ENCODE results near the gene VIPR2.

The VIPR2 gene

DNA sequence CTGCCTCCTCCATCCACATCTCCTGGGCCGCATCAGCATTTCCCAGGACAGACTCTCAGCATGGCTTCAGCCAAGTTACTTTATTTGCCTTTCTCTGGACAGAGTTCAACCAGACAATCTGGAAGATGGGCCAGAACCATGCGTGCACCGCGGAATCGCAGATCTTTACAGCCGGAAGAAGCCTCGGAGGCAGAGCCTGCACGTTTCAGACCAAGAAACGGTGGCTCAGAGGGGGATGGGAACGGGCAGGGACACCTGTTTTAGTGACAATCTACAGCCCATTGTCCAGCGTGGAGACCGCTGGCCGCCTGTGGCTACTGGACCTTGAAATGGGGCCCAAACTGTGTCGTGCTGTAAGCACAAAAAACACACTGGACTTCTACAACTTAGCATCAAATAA is 3.5 kb downstream of the VIPR2 start:
- TF ChIP-seq, protein P1, sequence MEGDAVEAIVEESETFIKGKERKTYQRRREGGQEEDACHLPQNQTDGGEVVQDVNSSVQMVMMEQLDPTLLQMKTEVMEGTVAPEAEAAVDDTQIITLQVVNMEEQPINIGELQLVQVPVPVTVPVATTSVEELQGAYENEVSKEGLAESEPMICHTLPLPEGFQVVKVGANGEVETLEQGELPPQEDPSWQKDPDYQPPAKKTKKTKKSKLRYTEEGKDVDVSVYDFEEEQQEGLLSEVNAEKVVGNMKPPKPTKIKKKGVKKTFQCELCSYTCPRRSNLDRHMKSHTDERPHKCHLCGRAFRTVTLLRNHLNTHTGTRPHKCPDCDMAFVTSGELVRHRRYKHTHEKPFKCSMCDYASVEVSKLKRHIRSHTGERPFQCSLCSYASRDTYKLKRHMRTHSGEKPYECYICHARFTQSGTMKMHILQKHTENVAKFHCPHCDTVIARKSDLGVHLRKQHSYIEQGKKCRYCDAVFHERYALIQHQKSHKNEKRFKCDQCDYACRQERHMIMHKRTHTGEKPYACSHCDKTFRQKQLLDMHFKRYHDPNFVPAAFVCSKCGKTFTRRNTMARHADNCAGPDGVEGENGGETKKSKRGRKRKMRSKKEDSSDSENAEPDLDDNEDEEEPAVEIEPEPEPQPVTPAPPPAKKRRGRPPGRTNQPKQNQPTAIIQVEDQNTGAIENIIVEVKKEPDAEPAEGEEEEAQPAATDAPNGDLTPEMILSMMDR (IDR thresholded peaks at IDR 0.05; ENCODE audit: control insufficient read depth, extremely low read depth, insufficient read depth) = no peak
- H3K4me3 ChIP-seq (ENCODE audit: low read depth, low read length) = no peak overlapping the region

DNA sequence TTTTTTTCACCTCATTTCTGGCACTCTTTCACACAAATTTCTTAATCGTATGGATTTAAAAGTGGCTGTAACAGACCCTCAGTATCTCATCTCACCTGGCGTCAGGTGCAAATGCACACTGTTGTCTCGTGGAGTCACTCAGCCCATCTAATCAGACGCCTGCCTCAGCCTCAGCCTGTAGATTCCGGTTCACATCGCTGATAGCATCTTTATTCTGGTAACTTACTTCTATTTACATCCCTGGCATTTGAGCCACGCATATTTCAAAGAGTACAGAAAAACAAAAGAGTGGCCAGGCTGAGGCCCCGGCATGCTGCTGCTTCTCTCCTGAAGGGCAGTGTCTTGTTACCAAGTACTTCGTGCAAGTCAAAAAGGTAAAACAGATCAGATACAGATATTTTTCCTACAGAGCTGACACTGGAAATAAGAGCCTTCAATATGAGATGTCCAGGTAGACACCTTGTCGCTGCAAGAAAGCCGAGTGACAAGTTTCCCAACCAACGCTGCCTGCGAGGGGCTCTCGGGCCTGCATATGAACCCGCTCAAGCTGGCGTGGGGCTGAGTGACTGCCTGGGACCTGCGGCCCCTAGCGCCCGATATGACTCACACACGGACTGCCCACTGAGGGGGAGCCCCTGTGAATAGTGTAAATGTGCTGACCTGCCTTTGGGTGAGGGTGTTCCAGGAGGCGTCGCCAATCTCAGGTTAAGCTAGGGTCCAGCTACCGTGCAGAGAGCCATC is 4.3 kb downstream of the VIPR2 start:
- TF ChIP-seq, protein P1 (IDR thresholded peaks at IDR 0.05; ENCODE audit: control insufficient read depth, extremely low read depth, insufficient read depth) = peak; percentile 4; the same call in 1 of the 2 replicates

More for the DNA sequence above, 3.5 kb downstream of the VIPR2 start:
- peak; percentile 82 for DNase-seq (ENCODE audit: low read depth)

DNA sequence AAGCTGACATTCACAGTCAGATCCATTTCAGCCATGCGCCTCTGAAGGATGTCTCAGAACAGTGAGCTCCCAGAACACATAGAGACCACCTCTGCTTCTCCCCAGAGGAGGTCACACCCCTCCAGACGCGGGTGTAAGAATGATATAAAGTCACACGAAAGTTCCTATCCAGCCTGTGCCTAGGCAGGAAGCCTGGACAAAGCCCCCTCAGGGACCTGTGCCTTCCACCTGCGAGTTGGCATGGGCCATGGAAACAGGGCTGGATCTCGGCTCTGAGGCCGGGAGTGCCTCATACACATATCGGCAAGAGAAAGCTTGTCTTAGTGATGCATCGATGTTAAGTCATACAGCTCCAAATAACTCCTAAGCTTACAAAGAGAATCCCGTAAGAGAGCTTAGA is 5.0 kb downstream of the VIPR2 start:
- DNase-seq (ENCODE audit: low read depth) = no peak
- H3K4me3 ChIP-seq (ENCODE audit: low read depth, low read length) = no peak overlapping the region

More for the DNA sequence above, 4.3 kb downstream of the VIPR2 start:
- H3K4me3 ChIP-seq (ENCODE audit: low read depth, low read length) = no peak overlapping the region
- DNase-seq (ENCODE audit: low read depth) = peak; percentile 70

DNA sequence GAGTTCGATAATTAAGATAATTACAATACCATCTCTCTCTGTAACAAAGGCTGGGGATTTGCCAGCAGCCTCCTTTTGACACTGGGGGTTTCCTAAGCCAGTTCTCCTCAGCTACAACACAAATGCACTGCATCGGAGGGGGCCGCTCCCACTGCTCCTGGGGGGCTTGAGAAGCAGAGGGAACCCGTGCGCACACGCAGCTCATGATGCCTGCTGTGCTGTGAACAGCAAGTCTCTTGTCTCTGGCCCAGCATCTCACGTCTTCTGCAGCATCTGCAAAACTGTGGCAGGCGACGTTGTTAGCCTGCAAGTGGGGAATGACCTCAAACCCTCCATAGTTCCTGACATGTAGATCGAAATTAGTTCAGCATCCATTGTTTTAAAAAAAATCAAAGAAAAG is 5.5 kb downstream of the VIPR2 start:
- TF ChIP-seq, protein P1 (IDR thresholded peaks at IDR 0.05; ENCODE audit: control insufficient read depth, extremely low read depth, insufficient read depth) = no peak
- no peak for DNase-seq (ENCODE audit: low read depth)
- H3K4me3 ChIP-seq (ENCODE audit: low read depth, low read length) = no peak overlapping the region

More for the DNA sequence above, 5.0 kb downstream of the VIPR2 start:
- TF ChIP-seq, protein P1 (IDR thresholded peaks at IDR 0.05; ENCODE audit: control insufficient read depth, extremely low read depth, insufficient read depth) = no peak

DNA sequence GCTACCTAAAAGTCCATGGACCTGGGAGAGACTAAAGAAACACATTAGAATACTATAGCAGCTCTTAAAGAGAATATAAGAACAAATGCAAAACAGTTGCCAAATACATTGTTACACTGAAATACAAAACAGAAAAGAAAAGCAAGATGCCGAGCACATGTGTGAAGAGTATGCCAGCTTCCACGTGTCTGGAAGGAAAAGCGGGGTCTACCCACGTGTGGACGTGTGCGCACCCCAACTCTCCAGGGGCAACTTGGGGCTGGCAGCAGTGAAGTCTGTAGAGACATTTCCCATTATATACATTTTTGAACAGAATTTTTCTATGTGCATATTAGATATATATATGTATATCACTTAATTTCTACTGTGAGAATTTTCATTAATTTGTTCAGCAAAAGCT is 6.2 kb downstream of the VIPR2 start:
- no peak overlapping the region for H3K4me3 ChIP-seq (ENCODE audit: low read depth, low read length)
- TF ChIP-seq, protein P1 (IDR thresholded peaks at IDR 0.05; ENCODE audit: control insufficient read depth, extremely low read depth, insufficient read depth) = no peak
- no peak for DNase-seq (ENCODE audit: low read depth)

DNA sequence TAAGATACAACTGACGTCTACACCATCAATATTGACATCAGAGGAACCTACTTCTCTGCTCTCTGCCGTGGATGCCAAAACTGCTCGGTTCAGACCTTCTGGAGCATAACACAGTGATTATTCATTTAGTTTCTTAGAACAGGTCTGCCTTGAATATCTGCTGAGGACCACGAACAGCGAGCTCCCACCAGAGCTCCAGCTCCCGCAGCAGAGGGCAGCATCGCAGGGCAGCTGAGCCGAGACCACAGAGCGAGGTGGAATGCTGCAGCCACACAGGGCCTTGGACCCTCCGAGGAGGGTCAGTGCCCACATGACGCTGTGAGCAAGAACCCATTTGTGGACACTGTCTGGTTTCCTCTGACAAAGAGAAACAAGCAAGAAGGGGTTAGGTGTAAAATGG is 6.8 kb downstream of the VIPR2 start:
- TF ChIP-seq, protein P1 (IDR thresholded peaks at IDR 0.05; ENCODE audit: control insufficient read depth, extremely low read depth, insufficient read depth) = no peak
- no peak for DNase-seq (ENCODE audit: low read depth)
- no peak overlapping the region for H3K4me3 ChIP-seq (ENCODE audit: low read depth, low read length)

DNA sequence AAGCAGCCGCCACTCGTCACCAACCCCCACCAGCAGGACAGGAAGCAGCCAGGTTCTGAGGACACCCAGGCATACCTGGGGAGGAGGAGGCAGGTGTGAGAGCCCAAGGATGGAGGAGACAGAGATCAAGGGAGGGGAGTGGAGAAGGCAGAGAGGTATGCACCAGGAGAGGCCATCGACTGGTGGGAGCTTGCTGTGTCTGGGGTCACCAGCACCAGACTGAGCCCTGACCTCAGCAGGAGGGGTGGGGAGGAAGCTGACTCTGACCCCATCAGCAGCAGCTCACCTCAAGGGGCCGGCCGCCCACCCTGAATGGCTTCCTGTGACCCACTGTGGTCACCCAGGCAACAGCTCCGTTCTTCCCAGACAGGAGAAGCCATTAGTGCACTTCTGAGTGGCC is 7.8 kb downstream of the VIPR2 start:
- DNase-seq (ENCODE audit: low read depth) = no peak
- no peak overlapping the region for H3K4me3 ChIP-seq (ENCODE audit: low read depth, low read length)

More for the DNA sequence above, 7.8 kb downstream of the VIPR2 start:
- TF ChIP-seq, protein P1 (IDR thresholded peaks at IDR 0.05; ENCODE audit: control insufficient read depth, extremely low read depth, insufficient read depth) = no peak
